Endothelial cell of umbilical vein (primary cell): ENCODE data around the gene UBE2S. TPM values are rescaled to one million over a fixed set of nuclear protein-coding genes. Genes with fewer than 3 reads are reported as not detected.

ENCODE experiments used
- BruUV-seq: library from RNA; stranded (reverse); fragments of 400-500 nt; replicated peaks from 2 replicates; lab custom pipeline; 2021; lab: Mats Ljungman, UMichigan
- CTCF ChIA-PET: fragments of 300-600, 350-600 bp; sonication (Branson Sonifier 250); formaldehyde crosslinking; loops from one replicate; lab custom pipeline; 2021; ENCODE audit warnings: antibody characterized with exemption, inconsistent platforms; lab: Charles Lee
- POLR2A ChIA-PET: fragments of 300-600, 350-600 bp; sonication (Branson Sonifier 250); formaldehyde crosslinking; loops from one replicate; lab custom pipeline; 2021; ENCODE audit warnings: antibody characterized with exemption, inconsistent platforms; lab: Charles Lee
- DNase-seq: peaks from one replicate; pipeline ENCODE4 v3.0.0-alpha.2; 2011; ENCODE audit warnings: low read depth, low spot score
- FAIRE-seq: peaks from 2 replicates; lab custom pipeline; 2011; peaks lifted over from hg19 to GRCh38; lab: Jason Lieb, UNC
- H2AFZ ChIP-seq: 2 replicates; pipeline ENCODE4 v1.6.0; 2012; ENCODE audit warnings: low read depth, low read length, control low read depth, inconsistent platforms
- H3K27ac ChIP-seq: 2 replicates; pipeline ENCODE4 v1.5.1; 2011; ENCODE audit warnings: low read depth, mild to moderate bottlenecking, control low read depth, low read length, moderate library complexity; ENCODE audit not compliant: insufficient read depth
- H3K27me3 ChIP-seq, 2 experiments: 2 replicates each; pipeline versions ENCODE4 v1.6.0 to v1.6.1; 2011; ENCODE audit warnings: low read length in 2 of 2, mixed read lengths in 1 of 2; ENCODE audit not compliant: control insufficient read depth in 2 of 2, insufficient read depth in 2 of 2
- H3K36me3 ChIP-seq, 2 experiments: 2 replicates in 1 of 2; 3 replicates in 1 of 2; pipeline ENCODE4 v1.5.1; 2011; ENCODE audit warnings: low read length in 2 of 2, mild to moderate bottlenecking in 1 of 2, moderate library complexity in 1 of 2; ENCODE audit not compliant: control insufficient read depth in 2 of 2, insufficient read depth in 2 of 2; ENCODE audit errors: extremely low read depth in 1 of 2
- H3K4me1 ChIP-seq: 3 replicates; pipeline ENCODE4 v1.5.1; 2011; ENCODE audit warnings: mild to moderate bottlenecking, low read length; ENCODE audit not compliant: control insufficient read depth, insufficient read depth; ENCODE audit errors: extremely low read depth
- H3K4me2 ChIP-seq: 2 replicates; pipeline ENCODE4 v1.6.1; 2011; ENCODE audit warnings: low read length, control low read depth, mixed read lengths; ENCODE audit not compliant: insufficient read depth
- H3K4me3 ChIP-seq, 3 experiments: fragments of 200-600 bp in 1 of 3; sonication (generic), shearing (Covaris generic) in 1 of 3; replicated peaks in 1 of 3; 2 replicates each; pipeline ENCODE4 v1.5.1; 2011 to 2016; ENCODE audit warnings: control low read depth in 3 of 3, low read length in 3 of 3, mild to moderate bottlenecking in 2 of 3, inconsistent platforms in 1 of 3, low read depth in 1 of 3, moderate library complexity in 1 of 3; ENCODE audit not compliant: insufficient read depth in 1 of 3
- H3K79me2 ChIP-seq: 2 replicates; pipeline ENCODE4 v1.6.0; 2012; ENCODE audit warnings: low read length, inconsistent platforms; ENCODE audit not compliant: control insufficient read depth, insufficient read depth
- H3K9ac ChIP-seq: replicated peaks from 2 replicates; pipeline ENCODE3; 2011; ENCODE audit warnings: low read length, control low read depth; ENCODE audit not compliant: insufficient read depth; ENCODE audit errors: extremely low read depth
- H3K9me1 ChIP-seq: replicated peaks from 3 replicates; pipeline ENCODE4 v1.6.0; 2011; ENCODE audit warnings: mild to moderate bottlenecking, low read length; ENCODE audit not compliant: control insufficient read depth, insufficient read depth; ENCODE audit errors: extremely low read depth
- H3K9me3 ChIP-seq: replicated peaks from 2 replicates; pipeline ENCODE4 v1.5.1; 2012; ENCODE audit warnings: low read length, inconsistent platforms; ENCODE audit not compliant: control insufficient read depth, insufficient read depth
- H4K20me1 ChIP-seq: replicated peaks from 2 replicates; pipeline ENCODE3; 2011; ENCODE audit warnings: mild to moderate bottlenecking, low read length; ENCODE audit not compliant: control insufficient read depth, insufficient read depth; ENCODE audit errors: extremely low read depth
- FOS ChIP-seq: IDR thresholded peaks from 2 replicates; pipeline ENCODE4 v1.6.1; 2011; ENCODE audit warnings: mild to moderate bottlenecking, low read length, moderate library complexity, borderline replicate concordance; ENCODE audit not compliant: insufficient read depth
- GATA2 ChIP-seq: IDR thresholded peaks from 2 replicates; pipeline ENCODE4 v1.7.0; 2011; ENCODE audit warnings: low read depth, mild to moderate bottlenecking, moderate library complexity, mixed read lengths, low read length; ENCODE audit not compliant: insufficient read length, insufficient read depth
- JUN ChIP-seq: IDR thresholded peaks from 2 replicates; pipeline ENCODE4 v1.6.1; 2011; ENCODE audit warnings: borderline replicate concordance, low read depth; ENCODE audit not compliant: insufficient read length, insufficient read depth
- MAX ChIP-seq: IDR thresholded peaks from 2 replicates; pipeline ENCODE4 v1.6.1; 2011; ENCODE audit not compliant: insufficient read depth, insufficient read length
- MYC ChIP-seq: IDR thresholded peaks from one replicate; pipeline ENCODE4 v1.6.1; 2011; ENCODE audit warnings: mild to moderate bottlenecking, low read depth, low read length
- POLR2A ChIP-seq: IDR thresholded peaks from 2 replicates; pipeline ENCODE4 v1.6.1; 2012; ENCODE audit warnings: low read depth, mild to moderate bottlenecking, control low read depth, low read length
- dilution Hi-C: fragments of 300-500 bp; cut with MboI; formaldehyde crosslinking; loops from one replicate; pipeline ENCODE4 v1.15.0; 2019; ENCODE audit warnings: low sequenced_read_pairs; ENCODE audit not compliant: extremely low pct_ligation_motif_present
- intact Hi-C: fragments of 100-400 bp; cut with micrococcal nuclease; formaldehyde crosslinking; loops from one replicate; pipeline ENCODE4 v1.10.0; 2022
- polyA plus RNA-seq, 4 experiments: library from polyadenylated mRNA; depleted of rRNA in 3 of 4; stranded (reverse) in 3 of 4; unstranded in 1 of 4; fragments of >200 nt; gene quantifications; 2 replicates each; pipeline versions ENCODE4 v1.2.1 to v1.2.3, GENCODE V29; 2011 to 2012; ENCODE audit warnings: missing spikeins in 1 of 4
- total RNA-seq: library from RNA; stranded (reverse); gene quantifications from 2 replicates; pipeline ENCODE4 v1.2.3, GENCODE V29; 2021

Gene UBE2S
- total and polyA plus RNA-seq, 2 donors (not counting 3 experiments of a cell fraction or from before 2014, with no cell fraction given) = 183 to 257 TPM

GRCh38 chr19:55387736-55388497 is 19.7 kb downstream of the UBE2S start:
- no peak for DNase-seq
- no peak overlapping the region for H3K9ac ChIP-seq
- dilution Hi-C loops = no loop called here
- H3K4me1 ChIP-seq = peaks cover 31% of the 10 kb centered on the region
- peaks cover 4% of the 10 kb centered on the region for H4K20me1 ChIP-seq
- no peaks in the 10 kb centered on the region for H3K9me3 ChIP-seq
- intact Hi-C loops = loop anchor here (10.0 kb wide), 2 partner anchors 217 to 243 kb away; partner anchors contain the start of genes TNNT1, ZNF524 and ZNF865
- TF ChIP-seq JUN (no peak), GATA2 (no peak), MAX (no peak), FOS (no peak), POLR2A (no peak), MYC (no peak)
- H3K79me2 ChIP-seq = peaks cover 41% of the 10 kb centered on the region
- no peak for FAIRE-seq
- BruUV-seq = no TSS peak
- H2AFZ ChIP-seq = no peak overlapping the region
- H3K4me2 ChIP-seq = peak overlapping the region; percentile 96
- no peaks in the 10 kb centered on the region for H3K27me3 ChIP-seq
- H3K27ac ChIP-seq = no peak overlapping the region
- POLR2A ChIA-PET = interaction anchor here (0.6 to 1.6 kb wide), 4 partner anchors 20 to 177 kb away, joined by 3 to 7 read pairs (median 4); partner anchors contain the start of genes HSPBP1 and UBE2S
- H3K36me3 ChIP-seq = peaks cover 14 to 30% of the 10 kb centered on the region in 2 experiments
- CTCF ChIA-PET = interaction anchor here (2.9 kb wide), 1 partner anchor 86 kb away, joined by 10 read pairs; no protein-coding TSS in a partner anchor
- H3K4me3 ChIP-seq = peak overlapping the region in 2 of 3 experiments; percentile 67 to 69
- H3K9me1 ChIP-seq = no peaks in the 10 kb centered on the region
